HG02642 (cell line): Measurements from ENCODE around the gene FDXR.

Experiments used
- ATAC-seq: cut with Tn5 transposase; IDR thresholded peaks from one replicate; pipeline ENCODE4 v1.9.1; 2021; ENCODE audit warnings: mild to moderate bottlenecking; ENCODE audit not compliant: unreplicated experiment, poor library complexity

Gene FDXR

GRCh38 chr17:74818291-74818938, 54.4 kb downstream of the FDXR start:
- ATAC-seq: no peak

DNA sequence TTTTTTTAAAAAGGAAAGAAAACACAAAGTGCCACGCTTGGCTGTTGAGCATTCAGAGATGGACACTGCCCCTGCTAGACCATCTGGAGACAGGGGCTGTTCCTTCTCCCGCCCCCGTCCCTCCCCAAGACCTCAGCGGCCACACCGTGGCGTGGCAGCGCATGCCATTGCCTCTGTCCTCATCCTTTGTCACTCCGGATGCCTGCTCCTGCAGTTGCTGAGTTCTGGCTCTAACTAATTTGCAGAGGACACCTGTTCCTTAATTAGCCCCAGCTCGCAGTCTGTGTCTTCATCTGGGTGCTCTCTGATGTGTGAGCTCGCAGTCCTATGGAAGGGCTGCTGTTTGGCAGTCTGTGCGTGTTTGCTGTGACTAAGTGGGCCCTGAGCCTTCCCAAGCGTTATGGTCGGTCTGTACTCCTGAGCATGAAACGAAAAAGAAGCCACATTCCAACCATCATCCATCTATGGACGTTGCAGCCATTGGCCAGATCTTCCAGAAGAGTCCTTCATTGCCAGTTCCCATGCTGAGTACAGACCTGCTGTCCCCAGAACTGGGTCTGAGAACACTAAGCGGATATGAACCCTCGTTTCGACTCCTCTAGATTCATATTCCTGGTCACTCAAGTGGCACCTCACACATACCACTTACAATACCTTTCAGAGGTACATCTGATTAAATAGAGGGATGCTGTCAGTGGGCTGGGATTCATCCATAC, 55.7 kb downstream of the FDXR start:
- no peak for ATAC-seq

DNA sequence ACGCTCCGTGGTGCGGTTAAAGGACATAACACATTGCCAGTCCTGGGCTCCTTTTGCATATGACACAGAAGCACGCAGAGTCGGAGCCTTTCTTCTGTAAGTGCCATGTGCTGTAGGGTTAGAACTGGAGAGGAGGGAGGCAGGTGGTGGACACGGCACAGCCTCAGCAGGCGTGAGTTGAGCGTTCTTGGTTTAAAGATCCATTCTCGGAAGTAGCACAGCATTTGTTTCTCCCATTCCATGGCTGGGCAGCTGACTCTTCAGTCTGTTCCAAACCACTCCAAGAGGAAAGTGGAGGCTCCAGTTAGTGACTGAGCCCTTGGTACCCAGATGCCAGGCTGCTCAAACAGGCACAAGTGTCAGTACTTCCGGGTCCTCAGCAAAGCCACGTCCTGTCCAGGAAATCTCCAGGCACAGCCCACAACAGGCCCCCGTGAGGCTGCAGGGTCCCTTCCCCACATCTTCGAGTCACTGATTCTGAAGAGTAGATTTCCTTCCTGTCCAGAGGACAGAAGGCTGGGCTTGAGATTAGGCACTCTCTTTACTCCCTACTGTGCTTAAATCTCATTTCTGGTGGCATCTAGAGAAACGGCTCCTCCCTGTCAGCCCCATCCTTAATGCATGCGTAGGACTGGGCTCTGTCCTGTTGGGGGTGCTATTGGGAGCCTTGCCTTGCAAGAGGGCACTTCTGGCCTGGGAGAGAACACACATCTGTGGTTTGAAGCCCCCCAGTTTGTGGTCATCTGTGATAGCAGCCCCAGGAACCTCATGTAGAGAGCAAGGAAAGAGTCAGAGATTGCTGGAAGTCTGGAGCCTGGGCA, 57.0 kb downstream of the FDXR start:
- ATAC-seq: no peak

GRCh38 chr17:74815067-74815466, 57.7 kb downstream of the FDXR start:
- no peak for ATAC-seq

DNA sequence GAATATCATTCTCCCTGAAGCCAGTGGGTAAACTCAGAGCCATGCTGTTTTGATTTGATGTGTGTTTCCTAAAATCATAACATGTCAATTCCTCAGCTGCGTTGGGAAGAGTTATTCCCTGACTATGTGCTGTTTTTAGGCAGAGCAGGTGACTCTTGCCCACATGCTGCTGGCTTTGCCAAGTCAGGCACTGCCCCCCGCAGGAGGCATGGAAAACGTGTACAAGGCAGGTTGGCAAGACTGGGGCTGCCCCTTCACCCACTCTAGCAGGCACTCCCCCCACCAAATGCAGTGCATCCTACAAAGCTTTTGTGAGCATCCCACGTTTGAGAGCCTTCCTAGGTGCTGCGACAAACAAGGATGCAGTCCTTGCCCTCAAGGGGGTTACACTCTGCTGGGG, 58.3 kb downstream of the FDXR start:
- no peak for ATAC-seq
